PFSK-1 (cell line): ENCODE measurements around the gene COMT.

Experiments
- POLR2AphosphoS5 ChIP-seq: IDR thresholded peaks from 2 replicates; pipeline ENCODE4 v1.6.1; 2012; ENCODE audit warnings: low read depth, mild to moderate bottlenecking, control low read depth, low read length, moderate library complexity
- SIN3A ChIP-seq: IDR thresholded peaks from 2 replicates; pipeline ENCODE4 v1.6.1; 2012; ENCODE audit warnings: mild to moderate bottlenecking, low read length, moderate library complexity, borderline replicate concordance; ENCODE audit not compliant: insufficient read depth

- TF ChIP-seq SIN3A, result no peak
- TF ChIP-seq POLR2AphosphoS5, result no peak
Observed at GRCh38 chr22:19964701-19965386, 23.3 kb downstream of the COMT start.
